IMR-90 (cell line): ENCODE data around the gene FBXW4. TPM values are rescaled to one million over a fixed set of nuclear protein-coding genes. Genes with fewer than 3 reads are reported as not detected.

Source experiments
- ATAC-seq: fragments of 200-7000 bp; cut with Tn5 transposase; 2 replicates; pipeline ENCODE4 v1.9.1; 2020; ENCODE audit warnings: low read depth, mild to moderate bottlenecking, moderate library complexity
- BruUV-seq: library from RNA; stranded (reverse); fragments of 400-500 nt; replicated peaks from 2 replicates; lab custom pipeline; 2021; lab: Mats Ljungman, UMichigan
- CTCF ChIA-PET: fragments of 300-600 bp; formaldehyde crosslinking; extraction: SDS; loops from one replicate; lab custom pipeline; 2021; ENCODE audit warnings: antibody characterized with exemption; lab: Yijun Ruan, JAX
- POLR2A ChIA-PET: fragments of 300-600 bp; sonication (Branson Sonifier 250); formaldehyde crosslinking; loops from one replicate; lab custom pipeline; 2022; ENCODE audit warnings: antibody characterized with exemption; ENCODE audit not compliant: unreplicated experiment; lab: Charles Lee
- DNase-seq: peaks from one replicate; pipeline ENCODE4 v3.0.0; 2013
- H2AFZ ChIP-seq: replicated peaks from 2 replicates; pipeline ENCODE3; 2013; ENCODE audit warnings: low read length, mild to moderate bottlenecking; ENCODE audit not compliant: poor library complexity
- H2AK5ac ChIP-seq: 2 replicates; pipeline ENCODE4 v1.6.1; 2013; ENCODE audit warnings: low read depth, low read length, inconsistent platforms
- H2AK9ac ChIP-seq: replicated peaks from 2 replicates; pipeline ENCODE3; 2013; ENCODE audit warnings: mild to moderate bottlenecking, low read depth, low read length, moderate library complexity; ENCODE audit not compliant: poor library complexity
- H2BK120ac ChIP-seq: 2 replicates; pipeline ENCODE4 v1.6.1; 2013; ENCODE audit warnings: low read depth, low read length, inconsistent platforms
- H2BK15ac ChIP-seq: 3 replicates; pipeline ENCODE4 v1.6.1; 2013; ENCODE audit warnings: low read depth, low read length, inconsistent platforms
- H2BK20ac ChIP-seq: 2 replicates; pipeline ENCODE4 v1.6.1; 2013; ENCODE audit warnings: low read depth, mild to moderate bottlenecking, inconsistent platforms, low read length, moderate library complexity
- H2BK5ac ChIP-seq: 2 replicates; pipeline ENCODE4 v1.6.1; 2013; ENCODE audit warnings: mild to moderate bottlenecking, low read depth, low read length, inconsistent platforms; ENCODE audit not compliant: poor library complexity, severe bottlenecking
- H3K14ac ChIP-seq: replicated peaks from 2 replicates; pipeline ENCODE4 v1.6.1; 2013; ENCODE audit warnings: low read depth, low read length, inconsistent platforms
- H3K18ac ChIP-seq: 2 replicates; pipeline ENCODE4 v1.6.1; 2013; ENCODE audit warnings: low read depth, low read length, control low read depth
- H3K23ac ChIP-seq: 2 replicates; pipeline ENCODE4 v1.6.1; 2013; ENCODE audit warnings: low read depth, low read length, inconsistent platforms
- H3K27ac ChIP-seq: 2 replicates; pipeline ENCODE4 v1.5.1; 2013; ENCODE audit warnings: mild to moderate bottlenecking, control low read depth, low read length; ENCODE audit not compliant: insufficient read depth
- H3K27me3 ChIP-seq: 2 replicates; pipeline ENCODE4 v1.6.1; 2013; ENCODE audit warnings: low read length; ENCODE audit not compliant: control insufficient read depth, insufficient read depth
- H3K36me3 ChIP-seq: 2 replicates; pipeline ENCODE4 v1.6.1; 2013; ENCODE audit warnings: low read length, mixed read lengths; ENCODE audit not compliant: control insufficient read depth, insufficient read depth
- H3K4ac ChIP-seq: 2 replicates; pipeline ENCODE4 v1.6.1; 2013; ENCODE audit warnings: low read depth, low read length, inconsistent platforms
- H3K4me1 ChIP-seq: 2 replicates; pipeline ENCODE4 v1.6.1; 2013; ENCODE audit warnings: low read length, mixed read lengths; ENCODE audit not compliant: control insufficient read depth, insufficient read depth
- H3K4me2 ChIP-seq: 2 replicates; pipeline ENCODE4 v1.6.1; 2013; ENCODE audit warnings: low read depth, mild to moderate bottlenecking, control low read depth, low read length, moderate library complexity
- H3K4me3 ChIP-seq: 2 replicates; pipeline ENCODE4 v1.5.1; 2013; ENCODE audit warnings: low read depth, mild to moderate bottlenecking, control low read depth, low read length, moderate library complexity; ENCODE audit not compliant: insufficient read depth
- H3K56ac ChIP-seq: 2 replicates; pipeline ENCODE4 v1.6.1; 2013; ENCODE audit warnings: low read length, inconsistent platforms; ENCODE audit not compliant: insufficient read depth; ENCODE audit errors: extremely low read depth
- H3K79me1 ChIP-seq, 2 experiments: 2 replicates each; pipeline ENCODE4 v1.6.1; 2013; ENCODE audit warnings: low read length in 2 of 2, inconsistent platforms in 1 of 2, low read depth in 1 of 2
- H3K9ac ChIP-seq: 2 replicates; pipeline ENCODE4 v1.6.1; 2013; ENCODE audit warnings: low read depth, low read length, control low read depth
- H3K9me1 ChIP-seq: 2 replicates; pipeline ENCODE4 v1.6.1; 2013; ENCODE audit warnings: low read length, inconsistent platforms; ENCODE audit not compliant: insufficient read depth
- H3K9me3 ChIP-seq: 2 replicates; pipeline ENCODE4 v1.6.1; 2013; ENCODE audit warnings: low read length; ENCODE audit not compliant: control insufficient read depth, insufficient read depth
- H4K20me1 ChIP-seq: 2 replicates; pipeline ENCODE4 v1.6.1; 2013; ENCODE audit warnings: low read length, inconsistent platforms; ENCODE audit not compliant: insufficient read depth
- H4K5ac ChIP-seq: 2 replicates; pipeline ENCODE4 v1.6.1; 2013; ENCODE audit warnings: mild to moderate bottlenecking, low read depth, low read length, control low read depth
- H4K8ac ChIP-seq, 2 experiments: 2 replicates each; pipeline ENCODE4 v1.6.1; 2013; ENCODE audit warnings: low read depth in 2 of 2, low read length in 2 of 2, control low read depth in 1 of 2, inconsistent platforms in 1 of 2
- H4K91ac ChIP-seq: 2 replicates; pipeline ENCODE4 v1.6.1; 2013; ENCODE audit warnings: low read depth, low read length, inconsistent platforms; ENCODE audit not compliant: insufficient read depth
- BHLHE40 ChIP-seq: fragments of 150-350 bp; IDR thresholded peaks from 2 replicates; pipeline ENCODE4 v1.6.1; 2016; ENCODE audit warnings: mild to moderate bottlenecking, low read depth, low read length
- CEBPB ChIP-seq: IDR thresholded peaks from 2 replicates; pipeline ENCODE4 v1.6.1; 2012; ENCODE audit warnings: low read depth, low read length, improper control_type of control experiment
- CHD1 ChIP-seq: IDR thresholded peaks from 2 replicates; pipeline ENCODE4 v1.6.1; 2012; ENCODE audit warnings: low read depth, low read length, improper control_type of control experiment
- FOS ChIP-seq: fragments of 150-350 bp; IDR thresholded peaks from 2 replicates; pipeline ENCODE4 v1.6.1; 2016; ENCODE audit warnings: low read depth, low read length
- MAFK ChIP-seq: IDR thresholded peaks from 2 replicates; pipeline ENCODE4 v1.6.1; 2012; ENCODE audit warnings: low read depth, low read length, improper control_type of control experiment
- MAZ ChIP-seq: IDR thresholded peaks from 2 replicates; pipeline ENCODE4 v1.6.1; 2012; ENCODE audit warnings: low read depth, mild to moderate bottlenecking, low read length, improper control_type of control experiment, moderate library complexity, borderline replicate concordance
- MXI1 ChIP-seq: IDR thresholded peaks from 2 replicates; pipeline ENCODE4 v1.6.1; 2012; ENCODE audit warnings: low read depth, mild to moderate bottlenecking, low read length, moderate library complexity, borderline replicate concordance
- NFE2L2 ChIP-seq: fragments of 150-350 bp; IDR thresholded peaks from 2 replicates; pipeline ENCODE4 v1.6.1; 2016; ENCODE audit warnings: low read depth, mild to moderate bottlenecking, low read length
- POLR2A ChIP-seq: IDR thresholded peaks from 2 replicates; pipeline ENCODE4 v1.6.1; 2012; ENCODE audit warnings: mild to moderate bottlenecking, low read depth, low read length
- RAD21 ChIP-seq: IDR thresholded peaks from 2 replicates; pipeline ENCODE4 v1.6.1; 2012; ENCODE audit warnings: low read length, improper control_type of control experiment
- RCOR1 ChIP-seq: IDR thresholded peaks from 2 replicates; pipeline ENCODE4 v1.6.1; 2012; ENCODE audit warnings: mild to moderate bottlenecking, low read length, improper control_type of control experiment; ENCODE audit not compliant: insufficient replicate concordance
- RFX5 ChIP-seq: IDR thresholded peaks from 2 replicates; pipeline ENCODE4 v1.8.0; 2012; ENCODE audit warnings: low read depth, mild to moderate bottlenecking, low read length, moderate library complexity
- SMC3 ChIP-seq: fragments of 150-350 bp; IDR thresholded peaks from 2 replicates; pipeline ENCODE4 v1.6.1; 2016; ENCODE audit warnings: low read depth, mild to moderate bottlenecking, antibody characterized with exemption, low read length, moderate library complexity
- WGBS, 2 experiments: methylation state at CpG; one replicate each; pipeline versions ENCODE4 v1.1.5 to v1.1.7; 2013; ENCODE audit warnings: missing lambda C conversion rate in 2 of 2; ENCODE audit not compliant: insufficient read length in 1 of 2; ENCODE audit errors: extremely low coverage in 2 of 2; 5-methylcytosine and 5-hydroxymethylcytosine counted together
- dilution Hi-C: fragments of 300-500 bp; cut with HindIII; formaldehyde crosslinking; loops from one replicate; pipeline ENCODE4 v1.14.3; 2018; ENCODE audit warnings: low sequenced_read_pairs; ENCODE audit not compliant: unreplicated experiment
- in situ Hi-C: fragments of 300-500 bp; cut with MboI; formaldehyde crosslinking; loops from 3 replicates; pipeline ENCODE4 v1.14.3; 2019; ENCODE audit warnings: low sequenced_read_pairs, inconsistent platforms, mixed read lengths
- intact Hi-C: fragments of 100-400 bp; cut with micrococcal nuclease; formaldehyde crosslinking; loops from 2 replicates; pipeline ENCODE4 v1.10.0; 2022
- polyA plus RNA-seq, 3 experiments: library from polyadenylated mRNA; depleted of rRNA; stranded (reverse); fragments of >200 nt; gene quantifications; 2 replicates each; pipeline ENCODE4 v1.2.3, GENCODE V29; 2012; ENCODE audit warnings: low replicate concordance in 1 of 3
- total RNA-seq: library from RNA; depleted of rRNA; stranded (reverse); fragments of >200 nt; gene quantifications from 2 replicates; pipeline ENCODE4 v1.2.3, GENCODE V29; 2012
- TF ChIP-seq, protein P1 (sequence below): conservative IDR thresholded peaks from 2 replicates; pipeline ENCODE4 v1.5.1; 2012; ENCODE audit warnings: mild to moderate bottlenecking, low read depth, low read length, improper control_type of control experiment
- TF ChIP-seq, protein P2 (sequence below): fragments of 150-350 bp; IDR thresholded peaks from 2 replicates; pipeline ENCODE4 v1.6.1; 2017; ENCODE audit warnings: mild to moderate bottlenecking, antibody characterized with exemption, low read length, low read depth
- TF ChIP-seq, protein P3 (sequence below): fragments of 150-350 bp; IDR thresholded peaks from 2 replicates; pipeline ENCODE4 v1.6.1; 2016; ENCODE audit warnings: low read depth, mild to moderate bottlenecking, low read length, moderate library complexity, borderline replicate concordance

Gene FBXW4
- total and polyA plus RNA-seq, 2 of the 4 experiments (the other 2 are of a cell fraction), result 19.3 to 26.7 TPM

DNA sequence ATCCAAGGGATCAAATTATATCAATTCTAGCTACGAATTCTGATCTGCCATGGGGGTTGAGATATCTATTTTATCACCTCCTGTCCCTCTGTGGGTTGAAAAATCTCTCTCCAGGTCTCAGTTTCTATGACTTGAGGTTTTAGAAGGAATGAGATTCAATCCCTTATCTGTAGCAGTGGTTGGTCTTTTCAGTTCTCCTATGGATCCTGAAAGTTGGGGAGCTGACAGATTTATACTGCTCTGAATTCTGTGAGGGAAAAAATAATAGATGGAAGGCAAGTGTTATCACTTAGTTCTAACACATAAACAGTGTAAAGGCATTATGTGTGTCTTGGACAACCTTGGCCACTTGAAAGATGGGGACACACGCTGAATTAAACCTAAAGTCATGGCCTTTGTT, 15.8 kb upstream of the FBXW4 start:
- no peak overlapping the region for H3K56ac ChIP-seq
- no peak overlapping the region for H2BK15ac ChIP-seq
- no peak for DNase-seq
- no peak overlapping the region for H3K18ac ChIP-seq
- no TSS peak for BruUV-seq
- no peak overlapping the region for H3K4me3 ChIP-seq
- TF ChIP-seq MAZ (no peak), CEBPB (no peak), POLR2A (no peak), CHD1 (no peak), RAD21 (no peak), RCOR1 (no peak), BHLHE40 (no peak), FOS (no peak), MXI1 (no peak), NFE2L2 (no peak), SMC3 (no peak), RFX5 (no peak), MAFK (no peak)
- TF ChIP-seq, protein P1, sequence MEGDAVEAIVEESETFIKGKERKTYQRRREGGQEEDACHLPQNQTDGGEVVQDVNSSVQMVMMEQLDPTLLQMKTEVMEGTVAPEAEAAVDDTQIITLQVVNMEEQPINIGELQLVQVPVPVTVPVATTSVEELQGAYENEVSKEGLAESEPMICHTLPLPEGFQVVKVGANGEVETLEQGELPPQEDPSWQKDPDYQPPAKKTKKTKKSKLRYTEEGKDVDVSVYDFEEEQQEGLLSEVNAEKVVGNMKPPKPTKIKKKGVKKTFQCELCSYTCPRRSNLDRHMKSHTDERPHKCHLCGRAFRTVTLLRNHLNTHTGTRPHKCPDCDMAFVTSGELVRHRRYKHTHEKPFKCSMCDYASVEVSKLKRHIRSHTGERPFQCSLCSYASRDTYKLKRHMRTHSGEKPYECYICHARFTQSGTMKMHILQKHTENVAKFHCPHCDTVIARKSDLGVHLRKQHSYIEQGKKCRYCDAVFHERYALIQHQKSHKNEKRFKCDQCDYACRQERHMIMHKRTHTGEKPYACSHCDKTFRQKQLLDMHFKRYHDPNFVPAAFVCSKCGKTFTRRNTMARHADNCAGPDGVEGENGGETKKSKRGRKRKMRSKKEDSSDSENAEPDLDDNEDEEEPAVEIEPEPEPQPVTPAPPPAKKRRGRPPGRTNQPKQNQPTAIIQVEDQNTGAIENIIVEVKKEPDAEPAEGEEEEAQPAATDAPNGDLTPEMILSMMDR, result no peak
- TF ChIP-seq, protein P2, sequence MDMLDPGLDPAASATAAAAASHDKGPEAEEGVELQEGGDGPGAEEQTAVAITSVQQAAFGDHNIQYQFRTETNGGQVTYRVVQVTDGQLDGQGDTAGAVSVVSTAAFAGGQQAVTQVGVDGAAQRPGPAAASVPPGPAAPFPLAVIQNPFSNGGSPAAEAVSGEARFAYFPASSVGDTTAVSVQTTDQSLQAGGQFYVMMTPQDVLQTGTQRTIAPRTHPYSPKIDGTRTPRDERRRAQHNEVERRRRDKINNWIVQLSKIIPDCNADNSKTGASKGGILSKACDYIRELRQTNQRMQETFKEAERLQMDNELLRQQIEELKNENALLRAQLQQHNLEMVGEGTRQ, result no peak
- TF ChIP-seq, protein P3, sequence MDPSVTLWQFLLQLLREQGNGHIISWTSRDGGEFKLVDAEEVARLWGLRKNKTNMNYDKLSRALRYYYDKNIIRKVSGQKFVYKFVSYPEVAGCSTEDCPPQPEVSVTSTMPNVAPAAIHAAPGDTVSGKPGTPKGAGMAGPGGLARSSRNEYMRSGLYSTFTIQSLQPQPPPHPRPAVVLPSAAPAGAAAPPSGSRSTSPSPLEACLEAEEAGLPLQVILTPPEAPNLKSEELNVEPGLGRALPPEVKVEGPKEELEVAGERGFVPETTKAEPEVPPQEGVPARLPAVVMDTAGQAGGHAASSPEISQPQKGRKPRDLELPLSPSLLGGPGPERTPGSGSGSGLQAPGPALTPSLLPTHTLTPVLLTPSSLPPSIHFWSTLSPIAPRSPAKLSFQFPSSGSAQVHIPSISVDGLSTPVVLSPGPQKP, result no peak
- no peak for ATAC-seq
- no peaks in the 10 kb centered on the region for H3K9me3 ChIP-seq
- no peaks in the 10 kb centered on the region for H3K36me3 ChIP-seq
- no peak overlapping the region for H4K5ac ChIP-seq
- no CpG with 5 or more reads among the region's 2 CpGs for WGBS, 2 experiments
- H4K8ac ChIP-seq, result no peak overlapping the region
- no peak overlapping the region for H4K91ac ChIP-seq
- H3K27me3 ChIP-seq, result peaks cover 5% of the 10 kb centered on the region; the same call in 1 of the 2 replicates
- no peak overlapping the region for H3K27ac ChIP-seq
- H2BK20ac ChIP-seq, result no peak overlapping the region
- no peak overlapping the region for H3K23ac ChIP-seq
- H3K4me2 ChIP-seq, result no peak overlapping the region
- no peak overlapping the region for H3K14ac ChIP-seq
- intact Hi-C loops, result no loop called here
- H2AK9ac ChIP-seq, result no peak overlapping the region
- in situ Hi-C loops, result no loop called here
- H2BK120ac ChIP-seq, result no peak overlapping the region
- no peaks in the 10 kb centered on the region for H3K9me1 ChIP-seq
- H3K4me1 ChIP-seq, result peaks cover 6% of the 10 kb centered on the region
- no peak overlapping the region for H2BK5ac ChIP-seq
- ChIA-PET CTCF (interaction anchor here (0.6 kb wide), 1 partner anchor 32 kb away, joined by 3 read pairs; no protein-coding TSS in a partner anchor), POLR2A (no interaction called here)
- H2AFZ ChIP-seq, result no peak overlapping the region
- H3K79me1 ChIP-seq, result no peaks in the 10 kb centered on the region
- H2AK5ac ChIP-seq, result no peak overlapping the region
- H3K9ac ChIP-seq, result no peak overlapping the region
- no peak overlapping the region for H3K4ac ChIP-seq
- no peaks in the 10 kb centered on the region for H4K20me1 ChIP-seq
- dilution Hi-C loops, result no loop called here
